ENCODE results near the gene PDE6B.
"Not testable (repeated sequence)": the region's sequence is repeated elsewhere in the genome, so short reads cannot be mapped to it uniquely, and the experiment has no call there.

The PDE6B gene

GRCh38 chr4:663438-664428 lies 38.4 kb downstream of the PDE6B start:
- H3K4me1 ChIP-seq (ENCODE audit: control insufficient read depth in 1 of 2, insufficient read depth in 2 of 2, low read length in 2 of 2) = peaks cover 0 to 11% of the 10 kb centered on the region in 2 donors
- H3K27me3 ChIP-seq (ENCODE audit: low read depth, low read length) = no peaks in the 10 kb centered on the region
- no peak overlapping the region for H3K27ac ChIP-seq (ENCODE audit: low read length)
- no peaks in the 10 kb centered on the region for H3K9me3 ChIP-seq (ENCODE audit: control insufficient read depth in 1 of 2, low read length in 2 of 2)
- H3K36me3 ChIP-seq (ENCODE audit: control insufficient read depth in 1 of 2, insufficient read depth in 2 of 2, low read length in 2 of 2) = no peaks in the 10 kb centered on the region
- H3K4me3 ChIP-seq (ENCODE audit: low read depth in 1 of 2, low read length in 2 of 2) = peak overlapping the region; percentile 66 to 88

- Histone ChIP-seq H3K27ac (ENCODE audit: low read length) (no peak overlapping the region), H3K4me3 (ENCODE audit: low read depth in 1 of 2, low read length in 2 of 2) (peak overlapping the region in 1 of 2 donors; percentile 88), H3K27me3 (ENCODE audit: low read depth, low read length) (no peaks in the 10 kb centered on the region), H3K36me3 (ENCODE audit: control insufficient read depth in 1 of 2, insufficient read depth in 2 of 2, low read length in 2 of 2) (no peaks in the 10 kb centered on the region), H3K4me1 (ENCODE audit: control insufficient read depth in 1 of 2, insufficient read depth in 2 of 2, low read length in 2 of 2) (peaks cover 0 to 11% of the 10 kb centered on the region in 2 donors), H3K9me3 (ENCODE audit: control insufficient read depth in 1 of 2, low read length in 2 of 2) (no peaks in the 10 kb centered on the region)
These were observed 39.4 kb downstream of the PDE6B start for GRCh38 chr4:664713-665231.

- no peak overlapping the region for H3K27ac ChIP-seq (ENCODE audit: low read length)
- peaks cover 0 to 11% of the 10 kb centered on the region in 2 donors for H3K4me1 ChIP-seq (ENCODE audit: control insufficient read depth in 1 of 2, insufficient read depth in 2 of 2, low read length in 2 of 2)
- no peaks in the 10 kb centered on the region for H3K9me3 ChIP-seq (ENCODE audit: control insufficient read depth in 1 of 2, low read length in 2 of 2)
- H3K4me3 ChIP-seq (ENCODE audit: low read depth in 1 of 2, low read length in 2 of 2) = no peak overlapping the region
- peaks cover 0 to under 1% of the 10 kb centered on the region in 2 donors for H3K36me3 ChIP-seq (ENCODE audit: control insufficient read depth in 1 of 2, insufficient read depth in 2 of 2, low read length in 2 of 2)
- no peaks in the 10 kb centered on the region for H3K27me3 ChIP-seq (ENCODE audit: low read depth, low read length)
These were observed 40.0 kb downstream of the PDE6B start for GRCh38 chr4:665381-665750.

- peaks cover under 1 to 5% of the 10 kb centered on the region in 2 donors for H3K36me3 ChIP-seq (ENCODE audit: control insufficient read depth in 1 of 2, insufficient read depth in 2 of 2, low read length in 2 of 2)
- H3K4me1 ChIP-seq (ENCODE audit: control insufficient read depth in 1 of 2, insufficient read depth in 2 of 2, low read length in 2 of 2) = peaks cover 0 to 11% of the 10 kb centered on the region in 2 donors
- no peak overlapping the region for H3K27ac ChIP-seq (ENCODE audit: low read length)
- H3K9me3 ChIP-seq (ENCODE audit: control insufficient read depth in 1 of 2, low read length in 2 of 2) = no peaks in the 10 kb centered on the region
- H3K4me3 ChIP-seq (ENCODE audit: low read depth in 1 of 2, low read length in 2 of 2) = no peak overlapping the region
- H3K27me3 ChIP-seq (ENCODE audit: low read depth, low read length) = no peaks in the 10 kb centered on the region
These were observed 40.5 kb downstream of the PDE6B start for GRCh38 chr4:665751-666435.

GRCh38 chr4:666436-666810 lies 41.0 kb downstream of the PDE6B start:
- Histone ChIP-seq H3K27me3 (ENCODE audit: low read depth, low read length) (no peaks in the 10 kb centered on the region), H3K36me3 (ENCODE audit: control insufficient read depth in 1 of 2, insufficient read depth in 2 of 2, low read length in 2 of 2) (peaks cover 5% of the 10 kb centered on the region in 2 donors), H3K9me3 (ENCODE audit: control insufficient read depth in 1 of 2, low read length in 2 of 2) (no peaks in the 10 kb centered on the region), H3K4me3 (ENCODE audit: low read depth in 1 of 2, low read length in 2 of 2) (no peak overlapping the region), H3K27ac (ENCODE audit: low read length) (no peak overlapping the region), H3K4me1 (ENCODE audit: control insufficient read depth in 1 of 2, insufficient read depth in 2 of 2, low read length in 2 of 2) (peaks cover 0 to 11% of the 10 kb centered on the region in 2 donors)

GRCh38 chr4:666822-667544 lies 41.6 kb downstream of the PDE6B start:
- Histone ChIP-seq H3K4me3 (ENCODE audit: low read depth in 1 of 2, low read length in 2 of 2) (no peak overlapping the region), H3K27ac (ENCODE audit: low read length) (no peak overlapping the region), H3K36me3 (ENCODE audit: control insufficient read depth in 1 of 2, insufficient read depth in 2 of 2, low read length in 2 of 2) (peaks cover 11% of the 10 kb centered on the region in 2 donors), H3K27me3 (ENCODE audit: low read depth, low read length) (no peaks in the 10 kb centered on the region), H3K9me3 (ENCODE audit: control insufficient read depth in 1 of 2, low read length in 2 of 2) (no peaks in the 10 kb centered on the region), H3K4me1 (ENCODE audit: control insufficient read depth in 1 of 2, insufficient read depth in 2 of 2, low read length in 2 of 2) (peaks cover 0 to 11% of the 10 kb centered on the region in 2 donors)

GRCh38 chr4:667545-667925 lies 42.2 kb downstream of the PDE6B start:
- no peaks in the 10 kb centered on the region for H3K27me3 ChIP-seq (ENCODE audit: low read depth, low read length)
- no peak overlapping the region for H3K27ac ChIP-seq (ENCODE audit: low read length)
- no peaks in the 10 kb centered on the region for H3K9me3 ChIP-seq (ENCODE audit: control insufficient read depth in 1 of 2, low read length in 2 of 2)

GRCh38 chr4:668219-668618 lies 42.8 kb downstream of the PDE6B start:
- H3K36me3 ChIP-seq (ENCODE audit: control insufficient read depth in 1 of 2, insufficient read depth in 2 of 2, low read length in 2 of 2) = peaks cover 15 to 19% of the 10 kb centered on the region in 2 donors
- H3K4me1 ChIP-seq (ENCODE audit: control insufficient read depth in 1 of 2, insufficient read depth in 2 of 2, low read length in 2 of 2) = peaks cover 2 to 12% of the 10 kb centered on the region in 2 donors
- not testable (repeated sequence) for H3K27me3 ChIP-seq (ENCODE audit: low read depth, low read length); H3K27ac ChIP-seq (ENCODE audit: low read length); H3K9me3 ChIP-seq (ENCODE audit: control insufficient read depth in 1 of 2, low read length in 2 of 2); H3K4me3 ChIP-seq (ENCODE audit: low read depth in 1 of 2, low read length in 2 of 2)

More at GRCh38 chr4:667545-667925, 42.2 kb downstream of the PDE6B start:
- no peak overlapping the region for H3K4me3 ChIP-seq (ENCODE audit: low read depth in 1 of 2, low read length in 2 of 2)
- H3K4me1 ChIP-seq (ENCODE audit: control insufficient read depth in 1 of 2, insufficient read depth in 2 of 2, low read length in 2 of 2) = peaks cover 0 to 11% of the 10 kb centered on the region in 2 donors
- peaks cover 15 to 16% of the 10 kb centered on the region in 2 donors for H3K36me3 ChIP-seq (ENCODE audit: control insufficient read depth in 1 of 2, insufficient read depth in 2 of 2, low read length in 2 of 2)

- peaks cover 15 to 19% of the 10 kb centered on the region in 2 donors for H3K36me3 ChIP-seq (ENCODE audit: control insufficient read depth in 1 of 2, insufficient read depth in 2 of 2, low read length in 2 of 2)
- H3K27me3 ChIP-seq (ENCODE audit: low read depth, low read length); H3K27ac ChIP-seq (ENCODE audit: low read length); H3K4me3 ChIP-seq (ENCODE audit: low read depth in 1 of 2, low read length in 2 of 2); H3K9me3 ChIP-seq (ENCODE audit: control insufficient read depth in 1 of 2, low read length in 2 of 2): not testable (repeated sequence)
- peaks cover 6 to 12% of the 10 kb centered on the region in 2 donors for H3K4me1 ChIP-seq (ENCODE audit: control insufficient read depth in 1 of 2, insufficient read depth in 2 of 2, low read length in 2 of 2)
These were observed 44.6 kb downstream of the PDE6B start for GRCh38 chr4:669806-670559.

GRCh38 chr4:671769-672168 lies 46.4 kb downstream of the PDE6B start:
- Histone ChIP-seq H3K36me3 (ENCODE audit: control insufficient read depth in 1 of 2, insufficient read depth in 2 of 2, low read length in 2 of 2) (peaks cover 15 to 19% of the 10 kb centered on the region in 2 donors), H3K4me1 (ENCODE audit: control insufficient read depth in 1 of 2, insufficient read depth in 2 of 2, low read length in 2 of 2) (peaks cover 12 to 22% of the 10 kb centered on the region in 2 donors), H3K9me3 (ENCODE audit: control insufficient read depth in 1 of 2, low read length in 2 of 2) (no peaks in the 10 kb centered on the region), H3K4me3 (ENCODE audit: low read depth in 1 of 2, low read length in 2 of 2) (no peak overlapping the region), H3K27me3 (ENCODE audit: low read depth, low read length) (no peaks in the 10 kb centered on the region), H3K27ac (ENCODE audit: low read length) (no peak overlapping the region)
